ENCODE results near the gene COX5B.
"Not testable (repeated sequence)": the region's sequence is repeated elsewhere in the genome, so short reads cannot be mapped to it uniquely, and the experiment has no call there.

DNA sequence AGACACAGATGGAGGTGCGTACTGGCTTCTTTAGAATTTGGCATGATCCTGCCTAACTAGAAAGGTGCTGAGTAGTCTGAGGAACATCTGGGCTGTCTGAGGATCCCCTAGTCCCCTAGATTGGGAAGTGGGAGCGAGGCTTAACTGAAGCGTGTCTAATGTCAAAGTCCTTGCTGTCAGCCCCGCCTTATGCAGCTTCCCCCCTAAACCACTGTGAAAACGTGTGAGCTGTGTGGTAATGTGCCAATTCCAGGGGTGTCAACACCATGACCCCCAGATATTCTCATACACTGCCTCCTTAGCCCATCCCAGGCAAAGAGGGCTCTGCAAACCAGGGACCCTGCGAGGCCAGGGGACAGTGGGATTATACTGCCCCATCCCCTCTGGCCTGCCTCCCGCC is 34.0 kb upstream of the COX5B start:
- TF ChIP-seq, protein P1, sequence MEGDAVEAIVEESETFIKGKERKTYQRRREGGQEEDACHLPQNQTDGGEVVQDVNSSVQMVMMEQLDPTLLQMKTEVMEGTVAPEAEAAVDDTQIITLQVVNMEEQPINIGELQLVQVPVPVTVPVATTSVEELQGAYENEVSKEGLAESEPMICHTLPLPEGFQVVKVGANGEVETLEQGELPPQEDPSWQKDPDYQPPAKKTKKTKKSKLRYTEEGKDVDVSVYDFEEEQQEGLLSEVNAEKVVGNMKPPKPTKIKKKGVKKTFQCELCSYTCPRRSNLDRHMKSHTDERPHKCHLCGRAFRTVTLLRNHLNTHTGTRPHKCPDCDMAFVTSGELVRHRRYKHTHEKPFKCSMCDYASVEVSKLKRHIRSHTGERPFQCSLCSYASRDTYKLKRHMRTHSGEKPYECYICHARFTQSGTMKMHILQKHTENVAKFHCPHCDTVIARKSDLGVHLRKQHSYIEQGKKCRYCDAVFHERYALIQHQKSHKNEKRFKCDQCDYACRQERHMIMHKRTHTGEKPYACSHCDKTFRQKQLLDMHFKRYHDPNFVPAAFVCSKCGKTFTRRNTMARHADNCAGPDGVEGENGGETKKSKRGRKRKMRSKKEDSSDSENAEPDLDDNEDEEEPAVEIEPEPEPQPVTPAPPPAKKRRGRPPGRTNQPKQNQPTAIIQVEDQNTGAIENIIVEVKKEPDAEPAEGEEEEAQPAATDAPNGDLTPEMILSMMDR (IDR thresholded peaks at IDR 0.05): not testable (repeated sequence)
- not testable (repeated sequence) for TF ChIP-seq EZH2 (IDR thresholded peaks at IDR 0.05)

All from neural progenitor cell (in vitro differentiated cells).